ENCODE data around the gene PLA2G5. TPM values are rescaled to one million over a fixed set of nuclear protein-coding genes. Genes with fewer than 3 reads are reported as not detected.

The PLA2G5 gene
- total RNA-seq, 2 donors from 2014 or later: not detected

DNA sequence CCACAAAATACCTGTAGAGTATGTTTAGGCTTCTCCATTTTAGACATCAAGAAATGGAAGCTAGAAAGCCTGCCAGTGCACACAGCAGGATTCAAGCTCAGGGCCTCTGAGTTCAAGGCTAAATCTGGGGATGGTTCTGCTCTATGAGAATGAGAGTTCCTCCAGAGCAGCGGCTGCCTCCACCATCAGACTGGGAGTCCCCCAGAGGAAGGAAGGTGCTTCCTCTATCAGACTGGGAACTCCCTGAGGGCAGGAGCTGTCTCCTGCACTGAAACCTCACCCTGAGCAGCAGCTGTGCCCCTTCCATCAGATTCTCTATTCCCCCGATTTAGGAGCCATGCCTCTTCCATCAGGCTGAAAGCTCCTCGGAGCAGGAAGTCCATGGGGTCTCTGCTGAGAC lies 20.1 kb downstream of the PLA2G5 start:
- Mint-ChIP-seq H3K4me3 (no peak overlapping the region), H3K36me3 (ENCODE audit: low read depth) (no peaks in the 10 kb centered on the region), H3K4me1 (no peaks in the 10 kb centered on the region), H3K27me3 (peaks cover 23% of the 10 kb centered on the region), H3K27ac (no peak overlapping the region), H3K9me3 (no peaks in the 10 kb centered on the region)
- no peak for ATAC-seq (replicated peaks)

DNA sequence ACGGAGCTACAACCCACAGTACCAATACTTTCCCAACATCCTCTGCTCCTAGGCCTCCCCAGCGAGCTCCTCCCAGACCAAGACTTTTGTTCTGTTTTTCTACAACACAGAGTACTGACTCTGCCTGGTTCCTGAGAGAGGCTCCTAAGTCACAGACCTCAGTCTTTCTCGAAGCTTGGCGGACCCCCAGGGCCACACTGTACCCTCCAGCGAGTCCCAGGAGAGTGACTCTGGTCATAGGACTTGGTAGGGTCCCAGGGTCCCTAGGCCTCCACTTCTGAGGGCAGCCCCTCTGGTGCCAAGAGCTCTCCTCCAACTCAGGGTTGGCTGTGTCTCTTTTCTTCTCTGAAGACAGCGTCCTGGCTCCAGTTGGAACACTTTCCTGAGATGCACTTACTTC lies 20.6 kb downstream of the PLA2G5 start:
- Mint-ChIP-seq H3K27ac (no peak overlapping the region), H3K4me1 (no peaks in the 10 kb centered on the region), H3K36me3 (ENCODE audit: low read depth) (no peaks in the 10 kb centered on the region), H3K27me3 (peaks cover 23% of the 10 kb centered on the region), H3K9me3 (no peaks in the 10 kb centered on the region), H3K4me3 (no peak overlapping the region)
- ATAC-seq (replicated peaks): no peak

DNA sequence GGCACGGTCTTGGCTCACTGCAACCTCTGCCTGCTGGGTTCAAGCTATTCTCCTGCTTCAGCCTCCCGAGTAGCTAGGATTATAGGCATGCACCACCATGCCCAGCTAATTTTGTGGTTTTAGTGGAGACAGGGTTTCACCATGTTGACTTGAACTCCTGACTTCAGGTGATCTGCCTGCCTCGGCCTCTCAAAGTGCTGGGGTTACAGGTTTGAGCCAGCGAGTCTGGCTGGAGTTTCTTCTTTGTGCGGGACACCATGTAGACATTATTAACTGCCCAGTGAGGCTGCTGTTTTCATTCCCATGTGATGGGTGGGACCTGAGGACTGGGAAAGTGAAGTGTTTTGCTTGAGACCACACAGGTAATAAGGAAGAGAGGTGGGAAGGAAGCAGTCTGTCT lies 23.3 kb downstream of the PLA2G5 start:
- Mint-ChIP-seq H3K36me3 (ENCODE audit: low read depth) (no peaks in the 10 kb centered on the region), H3K4me1 (no peaks in the 10 kb centered on the region), H3K9me3 (no peaks in the 10 kb centered on the region), H3K27me3 (peaks cover 23% of the 10 kb centered on the region), H3K4me3 (no peak overlapping the region), H3K27ac (no peak overlapping the region)
- ATAC-seq (replicated peaks): no peak

DNA sequence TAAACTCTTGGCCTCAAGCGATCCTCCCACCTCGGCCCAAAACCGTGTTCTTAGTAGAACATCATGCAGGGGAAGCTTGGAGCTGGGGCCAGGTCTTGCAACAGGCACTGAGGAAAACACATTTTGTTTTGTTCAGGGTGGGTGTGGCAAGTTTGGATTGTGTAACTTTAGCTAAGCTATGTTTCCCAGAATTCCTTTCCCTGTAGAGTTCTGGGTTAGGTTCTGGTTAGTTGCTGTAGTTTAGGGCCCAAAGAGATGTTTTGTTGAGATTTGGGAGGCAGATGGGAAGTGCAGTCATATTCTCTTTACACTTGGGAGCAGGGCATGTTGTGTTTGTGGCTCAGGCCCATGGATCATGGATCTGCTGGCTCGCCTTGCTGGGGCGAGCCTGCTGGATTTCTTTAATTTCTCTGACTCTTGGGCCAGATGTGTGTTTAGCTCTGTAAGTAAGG lies 24.0 kb downstream of the PLA2G5 start:
- Mint-ChIP-seq H3K36me3 (ENCODE audit: low read depth) (no peaks in the 10 kb centered on the region), H3K4me3 (no peak overlapping the region), H3K9me3 (no peaks in the 10 kb centered on the region), H3K27me3 (peaks cover 23% of the 10 kb centered on the region), H3K27ac (no peak overlapping the region), H3K4me1 (no peaks in the 10 kb centered on the region)
- ATAC-seq (replicated peaks): no peak

DNA sequence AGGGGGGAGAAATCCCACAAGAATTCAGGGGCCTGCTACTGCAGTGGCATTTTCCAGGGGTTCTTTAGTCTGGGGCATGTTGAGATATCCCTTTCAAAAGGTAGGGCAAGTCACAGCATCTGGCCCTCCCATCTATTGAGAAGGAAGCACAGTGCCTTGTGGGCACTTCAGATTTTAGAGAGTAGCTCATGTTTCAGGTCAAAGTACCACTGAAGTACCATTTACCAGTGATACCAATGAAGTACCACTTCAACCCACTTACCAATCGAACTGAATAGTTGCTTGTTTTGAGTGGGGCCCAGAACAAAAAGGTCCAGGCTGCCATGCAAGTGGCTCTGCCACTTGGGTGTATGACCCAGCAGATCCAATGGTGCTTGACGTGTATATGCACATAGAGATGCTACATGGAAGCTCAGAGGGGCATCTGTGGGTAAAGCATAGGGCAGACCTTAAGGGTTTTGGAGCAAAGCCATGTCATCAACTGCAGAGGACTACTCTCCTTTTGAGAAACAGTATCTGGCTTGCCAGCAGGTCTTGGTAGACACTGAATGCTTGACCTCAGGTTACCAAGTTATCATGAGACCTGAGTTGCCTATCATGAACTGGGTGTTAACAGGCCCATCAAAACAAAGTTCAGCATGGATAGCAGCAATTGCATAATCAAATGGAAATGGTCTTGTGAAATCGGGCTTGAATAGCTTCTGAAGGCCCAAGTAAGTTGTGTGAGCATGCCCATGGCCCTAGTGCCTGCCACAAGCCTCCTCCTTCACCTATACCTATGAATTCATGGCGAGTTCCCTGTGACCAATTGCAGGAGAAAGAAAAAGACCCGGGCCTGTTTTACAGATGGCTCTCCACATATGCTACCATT lies 25.8 kb downstream of the PLA2G5 start:
- no peaks in the 10 kb centered on the region for H3K36me3 Mint-ChIP-seq (ENCODE audit: low read depth)
- H3K27ac Mint-ChIP-seq: no peak overlapping the region
- no peak for ATAC-seq (replicated peaks)
- no peaks in the 10 kb centered on the region for H3K9me3 Mint-ChIP-seq
- H3K4me3 Mint-ChIP-seq: no peak overlapping the region
- no peaks in the 10 kb centered on the region for H3K4me1 Mint-ChIP-seq
- H3K27me3 Mint-ChIP-seq: peaks cover 16% of the 10 kb centered on the region

DNA sequence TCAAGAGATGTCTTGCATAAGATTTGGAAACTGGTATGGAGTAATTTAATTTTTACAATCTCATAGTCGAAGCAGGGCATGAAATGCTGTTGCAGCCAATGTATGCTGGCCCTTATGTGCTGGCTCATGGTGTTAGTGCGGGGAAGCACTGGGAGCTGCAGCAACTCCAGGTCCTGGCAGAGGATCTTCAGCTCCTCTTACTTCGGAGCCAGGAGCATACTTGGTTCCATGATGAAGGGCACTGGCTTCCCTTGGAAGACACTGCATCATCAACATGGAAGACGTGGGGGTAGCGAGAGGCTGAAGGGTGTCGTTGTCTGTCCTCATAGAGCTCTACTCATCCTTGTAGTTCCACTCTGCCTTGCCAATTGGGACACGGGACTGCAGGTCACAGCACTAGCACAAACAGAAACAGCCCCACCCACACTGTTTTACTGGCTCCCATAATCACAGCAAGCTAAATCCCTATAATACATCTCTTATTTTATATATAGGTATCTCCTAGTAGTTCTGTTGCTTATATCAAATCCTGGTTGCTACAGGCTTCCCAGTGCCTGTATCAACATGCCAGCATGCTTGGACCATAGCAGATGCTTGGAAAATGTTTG lies 26.9 kb downstream of the PLA2G5 start:
- Mint-ChIP-seq H3K36me3 (ENCODE audit: low read depth) (no peaks in the 10 kb centered on the region), H3K27me3 (peaks cover 16% of the 10 kb centered on the region), H3K27ac (no peak overlapping the region), H3K9me3 (no peaks in the 10 kb centered on the region), H3K4me3 (no peak overlapping the region), H3K4me1 (no peaks in the 10 kb centered on the region)
- ATAC-seq (replicated peaks): no peak

DNA sequence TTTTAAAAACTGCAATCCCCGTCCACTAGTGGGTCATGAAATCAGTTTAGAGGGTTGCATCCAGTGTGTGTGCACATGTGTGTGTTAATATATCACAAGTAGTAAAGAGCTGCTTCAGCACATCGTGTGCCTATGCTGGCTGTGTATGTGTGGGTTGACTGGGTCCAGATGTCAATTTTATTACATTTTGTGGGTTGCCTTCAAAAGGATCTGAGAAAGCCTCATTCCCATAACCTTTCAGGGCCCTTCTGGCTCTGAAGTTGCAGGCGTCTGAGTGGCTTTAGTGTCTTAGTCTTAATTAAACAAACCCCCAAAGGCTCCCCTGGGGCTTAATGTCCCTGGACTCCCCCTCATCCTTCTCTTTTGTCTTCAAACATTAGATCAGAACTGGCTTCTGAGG lies 29.5 kb downstream of the PLA2G5 start:
- Mint-ChIP-seq H3K27ac (no peak overlapping the region), H3K4me1 (no peaks in the 10 kb centered on the region), H3K9me3 (no peaks in the 10 kb centered on the region), H3K27me3 (peaks cover 4% of the 10 kb centered on the region), H3K4me3 (no peak overlapping the region), H3K36me3 (ENCODE audit: low read depth) (no peaks in the 10 kb centered on the region)
- ATAC-seq (replicated peaks): no peak

DNA sequence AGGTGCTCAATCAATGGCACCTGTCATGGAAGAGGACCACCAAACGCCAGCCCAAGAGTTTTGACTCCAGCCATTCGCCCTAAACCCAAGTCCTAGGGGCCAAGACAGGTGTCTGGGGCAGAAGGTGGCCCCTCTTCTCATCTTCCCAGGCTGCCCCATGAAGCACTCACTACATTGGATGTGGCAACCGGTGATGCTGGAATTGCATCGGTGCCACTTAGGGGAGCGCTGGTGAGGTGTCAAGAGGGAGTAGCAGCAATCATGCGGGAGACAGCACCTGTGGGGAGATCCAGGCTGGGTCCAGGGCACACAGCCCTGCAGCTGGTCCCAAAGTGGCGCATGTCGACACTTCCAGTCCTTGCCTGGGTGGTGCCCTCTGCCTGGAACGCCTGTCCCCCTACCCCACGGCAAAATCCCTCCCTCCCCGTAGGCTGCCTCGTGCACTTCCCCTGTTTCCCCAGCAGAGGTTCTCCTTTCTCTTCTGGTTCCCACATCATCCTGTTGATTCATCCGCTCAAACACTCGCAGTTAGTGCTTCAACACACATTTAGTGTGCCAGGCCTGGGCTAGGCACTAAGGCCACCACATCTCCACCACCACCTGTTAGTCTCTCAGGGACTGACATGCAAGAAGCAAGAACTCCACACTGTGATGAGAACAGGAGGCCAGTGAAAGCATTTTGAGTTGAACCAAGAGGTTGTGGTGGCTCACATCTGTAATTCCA lies 30.8 kb downstream of the PLA2G5 start:
- peak; percentile 62 for ATAC-seq (replicated peaks)
- Mint-ChIP-seq H3K4me3 (no peak overlapping the region), H3K4me1 (no peaks in the 10 kb centered on the region), H3K27me3 (peaks cover 4% of the 10 kb centered on the region), H3K9me3 (no peaks in the 10 kb centered on the region), H3K36me3 (ENCODE audit: low read depth) (no peaks in the 10 kb centered on the region), H3K27ac (no peak overlapping the region)

DNA sequence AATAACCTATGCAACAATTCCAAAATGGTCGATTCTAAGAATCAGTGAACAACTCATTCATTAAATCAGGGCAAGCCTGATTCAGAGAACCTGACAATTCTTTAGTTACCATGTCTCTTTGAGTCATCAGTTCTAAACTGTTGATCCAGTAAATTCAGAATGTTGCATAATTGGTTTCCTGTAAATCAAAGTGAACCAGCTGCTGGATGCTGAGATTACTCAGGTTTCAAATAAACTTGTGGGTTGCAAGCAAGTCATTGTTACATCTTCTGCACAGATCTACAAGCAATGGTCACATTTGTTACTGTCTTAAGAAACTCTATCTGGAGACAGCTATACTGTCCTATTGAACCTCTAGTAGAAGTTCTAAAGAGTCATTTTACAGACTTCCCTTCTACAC lies 32.9 kb downstream of the PLA2G5 start:
- Mint-ChIP-seq H3K4me1 (no peaks in the 10 kb centered on the region), H3K9me3 (no peaks in the 10 kb centered on the region), H3K27ac (no peak overlapping the region), H3K4me3 (no peak overlapping the region), H3K36me3 (ENCODE audit: low read depth) (no peaks in the 10 kb centered on the region), H3K27me3 (peaks cover 4% of the 10 kb centered on the region)
- peak; percentile 84 for ATAC-seq (replicated peaks)

DNA sequence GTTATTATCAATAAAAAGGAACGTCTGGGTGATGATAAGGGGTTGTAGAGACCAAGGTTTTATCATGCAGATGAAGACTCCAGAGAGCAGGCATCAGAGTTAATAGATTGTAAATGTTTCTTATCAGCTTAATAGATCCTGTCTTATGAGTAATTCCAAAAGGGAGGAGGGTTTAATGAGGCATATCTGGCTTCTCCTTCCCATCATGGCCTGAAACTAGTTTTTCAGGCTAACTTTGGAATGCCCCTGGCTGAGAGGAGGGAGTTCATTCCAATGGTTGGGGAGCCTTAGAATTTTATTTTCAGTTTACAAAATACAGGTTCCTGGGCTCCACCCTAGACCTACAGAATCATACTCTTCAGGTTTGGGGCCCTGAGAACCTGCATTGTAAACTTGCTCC lies 35.9 kb downstream of the PLA2G5 start:
- Mint-ChIP-seq H3K4me1 (no peaks in the 10 kb centered on the region), H3K27ac (no peak overlapping the region), H3K27me3 (peaks cover 3% of the 10 kb centered on the region), H3K4me3 (no peak overlapping the region), H3K9me3 (no peaks in the 10 kb centered on the region), H3K36me3 (ENCODE audit: low read depth) (no peaks in the 10 kb centered on the region)
- ATAC-seq (replicated peaks): no peak

DNA sequence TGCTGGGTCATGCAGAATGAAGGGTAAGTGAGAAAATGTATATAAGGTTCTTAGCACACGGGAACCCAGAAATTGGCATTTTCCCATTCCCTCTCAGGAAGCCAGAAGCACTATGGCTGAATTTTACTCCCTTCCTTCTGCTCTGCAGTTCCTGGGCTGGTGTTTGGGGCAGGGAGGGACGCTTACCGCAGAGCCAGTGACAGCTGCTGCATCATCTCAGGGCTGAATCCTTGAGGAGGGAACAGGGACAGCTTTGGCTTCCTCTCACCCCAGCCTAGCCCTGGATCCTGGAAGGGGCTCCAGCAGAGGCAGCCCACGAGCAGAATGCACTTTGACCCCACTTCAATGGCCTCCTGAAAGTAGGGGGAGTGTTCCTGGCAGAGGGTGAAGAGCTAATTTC lies 37.4 kb downstream of the PLA2G5 start:
- no peak for ATAC-seq (replicated peaks)
- Mint-ChIP-seq H3K4me3 (no peak overlapping the region), H3K9me3 (no peaks in the 10 kb centered on the region)

DNA sequence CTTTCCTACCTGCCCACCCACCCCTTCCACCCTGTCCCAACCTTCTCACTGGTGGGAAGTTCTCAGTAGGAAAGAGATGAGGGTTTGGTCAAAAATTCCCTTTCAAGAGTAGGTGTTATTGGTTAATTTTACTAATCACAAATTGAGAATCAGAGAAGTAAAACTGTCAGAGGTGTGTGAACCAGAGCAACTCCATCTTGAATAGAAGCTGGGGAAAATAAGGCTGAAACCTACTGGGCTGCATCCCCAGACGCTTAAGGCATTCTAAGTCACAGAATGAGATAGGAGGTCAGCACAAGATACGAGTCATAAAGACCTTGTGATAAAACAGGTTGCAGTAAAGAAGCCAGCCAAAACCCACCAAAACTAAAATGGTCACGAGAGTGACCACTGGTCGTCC lies 37.8 kb downstream of the PLA2G5 start:
- ATAC-seq (replicated peaks): no peak
- Mint-ChIP-seq H3K27me3 (no peaks in the 10 kb centered on the region), H3K36me3 (ENCODE audit: low read depth) (no peaks in the 10 kb centered on the region), H3K4me3 (no peak overlapping the region), H3K4me1 (no peaks in the 10 kb centered on the region), H3K9me3 (no peaks in the 10 kb centered on the region), H3K27ac (no peak overlapping the region)

More for the DNA sequence above, 37.4 kb downstream of the PLA2G5 start:
- no peaks in the 10 kb centered on the region for H3K4me1 Mint-ChIP-seq
- no peak overlapping the region for H3K27ac Mint-ChIP-seq
- no peaks in the 10 kb centered on the region for H3K27me3 Mint-ChIP-seq
- H3K36me3 Mint-ChIP-seq (ENCODE audit: low read depth): no peaks in the 10 kb centered on the region

DNA sequence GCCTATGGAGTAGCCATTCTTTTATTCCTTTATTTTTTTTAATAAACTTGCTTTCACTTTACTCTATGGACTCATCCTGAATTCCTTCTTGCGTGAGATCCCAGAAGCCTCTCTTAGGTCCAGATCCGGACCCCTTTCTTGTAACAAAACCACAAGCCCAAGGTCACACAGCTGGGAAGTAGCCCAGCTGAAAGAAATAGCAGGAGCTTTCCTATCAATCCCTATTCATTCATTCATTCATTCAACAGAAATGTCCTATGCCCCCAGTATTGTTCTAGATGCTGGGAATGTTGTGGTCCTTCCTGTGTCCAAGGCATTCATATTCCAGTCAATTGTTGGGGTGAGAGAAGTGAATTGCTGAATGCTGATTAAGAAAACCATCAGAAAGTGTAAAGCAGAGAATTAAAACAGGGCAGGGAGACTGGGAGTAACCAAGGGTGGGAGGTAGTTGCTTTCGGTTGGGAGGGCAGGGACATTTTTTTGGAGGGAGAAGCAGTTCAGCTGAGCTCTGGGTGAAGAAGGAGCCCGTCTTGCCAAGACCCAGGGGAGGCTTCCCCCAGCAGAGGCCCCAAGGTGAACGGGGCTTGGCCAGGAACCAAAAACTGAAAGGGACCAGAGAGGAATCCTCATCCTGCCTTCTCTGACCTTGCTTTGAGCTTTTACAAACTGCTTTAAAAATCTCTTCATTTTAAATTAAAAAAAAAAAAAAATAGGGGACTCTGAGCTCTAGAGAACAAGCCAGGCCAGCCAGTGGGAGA lies 38.6 kb downstream of the PLA2G5 start:
- H3K9me3 Mint-ChIP-seq: no peaks in the 10 kb centered on the region
- no peaks in the 10 kb centered on the region for H3K36me3 Mint-ChIP-seq (ENCODE audit: low read depth)
- no peaks in the 10 kb centered on the region for H3K4me1 Mint-ChIP-seq
- H3K27ac Mint-ChIP-seq: no peak overlapping the region
- ATAC-seq (replicated peaks): no peak
- no peak overlapping the region for H3K4me3 Mint-ChIP-seq
- H3K27me3 Mint-ChIP-seq: no peaks in the 10 kb centered on the region

DNA sequence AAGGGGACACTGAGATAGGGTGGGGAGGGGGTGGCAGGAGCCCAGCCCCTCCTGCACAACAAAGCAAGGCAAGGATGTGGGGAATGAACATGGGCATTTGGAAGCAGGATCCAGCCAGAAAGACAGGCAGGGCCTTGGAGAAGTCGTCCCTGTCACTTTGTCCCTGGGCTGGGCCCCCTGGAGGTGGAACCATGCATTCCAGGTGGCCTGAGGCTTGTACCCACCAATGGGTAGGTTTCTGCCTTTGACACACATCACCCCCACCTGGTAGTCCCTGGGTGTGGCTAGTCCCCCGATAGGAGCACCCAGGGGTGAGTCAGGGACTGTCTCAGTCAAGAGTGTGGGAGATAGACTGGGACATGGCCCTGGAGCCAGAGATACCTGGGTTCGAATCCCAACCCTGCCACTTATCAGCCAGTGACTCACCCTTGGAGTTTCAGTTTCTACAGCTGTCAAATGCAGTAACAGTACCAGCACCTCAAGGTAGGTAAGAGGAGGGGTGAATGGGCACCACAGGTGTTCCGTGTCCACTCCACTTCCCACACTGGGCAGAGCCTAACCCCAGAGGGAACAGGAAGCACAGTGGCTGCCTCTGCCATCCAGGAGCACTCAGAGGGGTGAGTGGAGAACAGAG lies 39.3 kb downstream of the PLA2G5 start:
- no peaks in the 10 kb centered on the region for H3K4me1 Mint-ChIP-seq
- peaks cover 2% of the 10 kb centered on the region for H3K27me3 Mint-ChIP-seq
- H3K9me3 Mint-ChIP-seq: no peaks in the 10 kb centered on the region
- H3K36me3 Mint-ChIP-seq (ENCODE audit: low read depth): no peaks in the 10 kb centered on the region
- ATAC-seq (replicated peaks): peak; percentile 18
- no peak overlapping the region for H3K4me3 Mint-ChIP-seq
- H3K27ac Mint-ChIP-seq: no peak overlapping the region
